HG03108 (cell line): ENCODE data around the gene RANBP3.
A peak's percentile ranks its signal among the peaks of the same experiment; 100 is the strongest.
"Not testable (repeated sequence)": the region's sequence is repeated elsewhere in the genome, so short reads cannot be mapped to it uniquely, and the experiment has no call there.

Experiments used
- ATAC-seq: cut with Tn5 transposase; IDR thresholded peaks from one replicate; pipeline ENCODE4 v1.9.1; 2021; ENCODE audit warnings: moderate library complexity; ENCODE audit not compliant: unreplicated experiment

RANBP3 gene

DNA sequence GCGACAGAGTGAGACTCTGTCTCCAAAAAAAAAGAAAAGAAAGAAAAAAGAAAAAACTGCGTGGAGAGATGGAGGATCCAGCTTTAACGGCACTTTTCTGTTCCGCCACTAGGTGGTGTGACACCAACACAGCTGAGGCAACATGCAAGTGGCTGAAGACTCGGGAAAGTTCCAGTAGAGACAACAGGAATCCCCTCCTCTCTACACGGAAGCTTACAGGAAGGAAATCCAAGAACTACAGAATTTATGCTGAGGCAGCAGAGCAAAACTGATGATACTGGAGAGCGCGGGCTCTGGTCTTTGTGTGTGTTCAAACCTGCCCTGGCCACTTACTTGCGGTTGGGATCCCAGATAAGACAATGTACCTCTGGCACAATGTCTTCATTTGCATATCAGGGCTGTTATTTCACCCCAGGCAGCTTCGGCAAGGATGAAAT lies 9.9 kb downstream of the RANBP3 start:
- ATAC-seq = no peak

DNA sequence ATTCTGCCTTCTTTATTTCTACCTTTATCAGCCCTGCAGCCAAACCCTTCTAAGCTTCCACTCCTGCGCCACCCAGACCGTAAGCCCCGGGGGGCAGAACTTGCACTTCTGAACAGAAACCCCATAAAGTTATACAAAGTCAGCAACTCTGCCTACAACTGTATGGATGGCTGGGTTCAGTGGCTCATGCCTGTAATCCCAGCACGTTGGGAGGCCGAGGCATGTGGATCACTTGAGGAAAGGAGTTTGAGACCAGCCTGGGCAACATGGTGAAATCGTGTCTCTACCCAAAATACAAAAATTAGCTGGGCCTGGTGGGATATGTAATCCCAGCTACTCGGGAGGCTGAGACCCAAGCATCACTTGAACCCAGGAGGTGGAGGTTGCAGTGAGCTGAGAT lies 10.4 kb downstream of the RANBP3 start:
- ATAC-seq = no peak

- no peak for ATAC-seq
These were observed 11.0 kb downstream of the RANBP3 start for GRCh38 chr19:5966941-5967340.

DNA sequence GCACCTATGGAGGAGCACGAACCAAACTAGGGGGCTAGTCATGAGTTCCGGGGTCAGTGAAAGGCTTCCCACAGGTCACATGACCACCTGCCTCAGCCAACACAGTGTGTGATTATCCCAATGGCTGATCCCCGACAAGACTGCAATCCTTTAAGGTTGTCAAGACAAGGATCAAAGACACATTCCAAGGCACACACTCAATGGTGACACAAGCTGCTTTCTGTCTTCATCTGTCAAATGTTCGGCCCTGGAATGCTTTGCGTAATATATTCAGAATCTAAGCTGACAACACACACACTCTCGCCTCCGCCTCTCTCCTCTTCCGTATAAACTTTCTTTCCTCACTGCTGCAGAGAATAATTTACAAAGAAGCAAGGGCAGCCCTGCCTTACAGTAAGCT lies 11.7 kb downstream of the RANBP3 start:
- no peak for ATAC-seq

DNA sequence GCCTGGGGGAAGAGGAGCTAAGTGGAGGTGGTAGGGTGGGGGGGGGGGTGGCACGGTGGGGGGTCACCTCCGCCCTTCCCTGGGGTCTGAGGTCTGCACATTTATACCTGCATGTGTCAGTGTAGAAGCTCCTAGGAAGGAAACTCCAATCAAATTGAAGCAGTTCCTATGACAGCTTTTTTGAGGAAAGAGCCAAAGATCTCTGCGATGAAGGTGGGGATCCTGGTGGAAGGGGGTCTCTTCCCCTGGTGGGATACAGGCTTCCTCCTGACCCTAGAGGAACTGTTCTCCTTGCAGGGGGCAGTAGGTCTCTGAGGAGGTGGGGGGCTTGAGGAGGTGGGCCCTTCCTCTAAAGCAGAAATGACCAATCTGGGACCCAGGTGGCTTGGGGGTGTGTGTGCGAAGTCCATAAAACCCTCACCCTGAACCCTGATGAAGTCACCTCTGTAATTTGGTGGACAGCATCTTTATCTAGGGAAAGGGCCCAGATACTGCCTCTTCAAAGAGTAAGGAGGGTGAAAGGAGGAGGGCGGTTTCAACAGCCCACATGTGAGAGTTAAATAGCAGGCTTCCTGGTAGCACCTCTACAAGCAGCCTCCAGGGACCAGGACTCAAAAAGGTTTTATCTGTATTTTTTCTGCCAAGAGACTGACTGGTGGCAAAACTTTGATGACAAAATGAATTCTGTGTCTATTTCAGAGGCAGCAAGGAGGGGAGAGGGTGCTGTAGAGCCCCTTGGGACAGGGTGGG lies 12.9 kb downstream of the RANBP3 start:
- ATAC-seq = no peak

- no peak for ATAC-seq
These were observed 14.1 kb downstream of the RANBP3 start for GRCh38 chr19:5963855-5964254.

GRCh38 chr19:5963259-5963658 lies 14.7 kb downstream of the RANBP3 start:
- not testable (repeated sequence) for ATAC-seq

GRCh38 chr19:5961969-5962945 lies 15.7 kb downstream of the RANBP3 start:
- peak; percentile 72 for ATAC-seq

DNA sequence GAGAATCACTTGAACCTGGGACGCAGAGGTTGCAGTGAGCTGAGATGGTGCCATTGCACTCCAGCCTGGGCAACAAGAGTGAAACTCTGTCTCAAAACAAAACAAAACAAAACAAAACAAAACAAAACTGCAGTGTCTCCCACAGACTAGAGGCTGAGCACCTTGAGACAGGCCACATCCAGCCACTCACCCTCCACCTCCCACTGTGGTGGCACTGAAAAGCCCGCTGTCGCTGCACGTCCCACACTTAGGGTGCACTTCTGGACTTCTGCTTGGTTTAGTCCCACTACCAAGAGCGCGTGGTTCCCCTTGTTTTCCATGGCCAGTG lies 16.3 kb downstream of the RANBP3 start:
- ATAC-seq = not testable (repeated sequence)

DNA sequence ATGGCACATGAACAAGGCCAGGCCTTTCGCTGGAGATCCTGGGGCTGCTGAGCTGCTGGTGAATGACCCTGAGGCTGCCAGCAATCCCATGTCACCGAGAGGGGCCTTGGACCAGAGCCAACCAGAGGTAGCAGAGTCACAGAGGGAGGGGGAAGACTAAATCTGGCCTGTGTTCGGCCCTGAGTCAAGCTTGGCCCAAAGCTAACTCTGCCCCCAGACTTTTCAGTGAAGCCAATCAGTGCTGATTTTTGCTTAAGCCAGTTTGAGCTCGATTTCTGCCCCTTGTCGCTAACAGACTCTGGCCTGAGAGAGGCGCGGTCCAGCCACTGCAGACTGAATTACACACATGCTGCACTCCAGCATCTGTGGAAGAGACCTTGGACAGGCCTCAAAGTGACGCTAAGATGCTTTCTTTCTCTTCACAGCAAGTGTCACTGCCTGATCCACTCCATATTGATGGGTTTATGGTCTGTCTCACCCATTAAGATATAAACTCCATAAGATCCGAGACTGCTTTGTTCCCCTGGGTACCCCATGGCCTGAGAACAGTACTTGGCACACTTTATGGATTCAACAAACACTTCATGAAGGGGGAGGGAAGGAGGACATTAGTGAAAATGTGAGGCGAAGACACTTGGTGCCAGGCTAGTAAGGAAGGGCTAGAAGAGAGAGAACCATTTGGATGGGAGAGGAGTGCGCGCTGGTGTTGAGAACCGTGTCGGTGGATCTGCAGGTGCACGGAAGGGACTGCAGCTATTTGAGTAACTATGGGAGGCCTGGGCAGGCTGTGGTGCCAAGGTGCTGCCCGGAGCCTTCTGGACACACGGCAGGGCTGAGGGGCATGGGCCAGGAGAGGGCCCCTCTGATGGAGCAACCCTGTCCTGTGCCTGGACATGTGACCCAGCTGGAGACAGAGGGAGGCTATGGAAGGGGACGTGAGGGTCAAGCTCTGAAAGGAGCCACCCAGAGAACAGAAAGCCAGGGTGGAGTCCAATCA lies 17.6 kb downstream of the RANBP3 start:
- no peak for ATAC-seq

GRCh38 chr19:5959260-5960004 lies 18.5 kb downstream of the RANBP3 start:
- ATAC-seq = no peak

- no peak for ATAC-seq
These were observed 19.2 kb downstream of the RANBP3 start for GRCh38 chr19:5958851-5959122.

DNA sequence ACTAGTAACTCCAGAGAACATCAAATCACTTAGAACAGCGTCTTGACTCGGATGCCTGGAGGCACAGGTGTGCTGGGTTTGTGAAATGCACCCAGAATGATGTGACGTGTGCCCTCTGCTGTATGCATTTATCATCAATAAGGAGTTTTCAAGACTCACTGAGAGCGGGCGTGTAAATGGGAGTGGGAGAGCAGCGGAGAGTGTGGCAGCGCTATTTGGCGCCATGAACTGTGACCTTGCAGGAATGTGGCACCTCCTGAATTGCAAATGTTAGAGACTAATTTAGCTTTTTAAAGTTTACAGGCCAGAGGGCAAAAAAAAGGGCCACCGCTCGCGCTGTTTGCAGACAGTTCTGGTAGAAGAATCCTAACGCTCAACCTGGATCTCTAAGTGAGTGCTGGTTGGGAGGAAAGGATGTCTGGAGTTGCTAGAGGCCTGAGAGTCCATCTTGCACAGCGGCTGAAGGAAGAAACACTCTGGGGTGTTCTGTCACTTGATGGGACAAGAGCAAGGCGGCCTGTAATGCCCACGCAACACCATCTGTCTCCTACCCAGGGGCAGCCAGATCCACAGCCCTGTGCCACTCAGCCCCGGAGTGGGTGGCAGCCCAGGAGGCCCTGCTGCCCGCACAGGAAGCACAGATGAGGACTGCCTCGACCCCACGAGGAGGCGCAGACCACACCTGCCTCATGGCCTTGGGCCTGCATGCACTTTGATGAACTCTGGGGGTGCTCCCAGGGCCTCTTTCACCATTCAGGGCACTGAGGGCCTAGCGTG lies 19.7 kb downstream of the RANBP3 start:
- ATAC-seq = no peak

DNA sequence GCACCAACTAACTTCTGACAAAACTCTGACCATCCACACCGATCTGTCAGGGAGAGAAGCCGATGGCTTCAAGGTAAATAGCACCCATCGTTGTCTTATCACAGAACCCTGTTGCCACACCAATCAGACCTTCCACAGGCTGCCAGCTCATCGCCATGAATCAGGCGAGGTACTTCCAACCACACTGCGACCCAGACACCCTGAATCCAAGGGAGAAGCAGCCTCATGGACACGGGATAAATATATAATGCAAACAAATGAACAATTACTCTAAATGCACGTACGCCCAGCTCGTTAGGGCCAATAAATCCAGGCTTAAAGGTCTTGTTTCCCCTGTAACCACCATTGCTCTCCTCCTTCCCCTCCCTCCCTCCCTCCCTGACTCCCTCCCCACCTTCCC lies 20.8 kb downstream of the RANBP3 start:
- no peak for ATAC-seq

GRCh38 chr19:5956728-5957127 lies 21.2 kb downstream of the RANBP3 start:
- no peak for ATAC-seq

- no peak for ATAC-seq
These were observed 21.6 kb downstream of the RANBP3 start for GRCh38 chr19:5956323-5956722.

DNA sequence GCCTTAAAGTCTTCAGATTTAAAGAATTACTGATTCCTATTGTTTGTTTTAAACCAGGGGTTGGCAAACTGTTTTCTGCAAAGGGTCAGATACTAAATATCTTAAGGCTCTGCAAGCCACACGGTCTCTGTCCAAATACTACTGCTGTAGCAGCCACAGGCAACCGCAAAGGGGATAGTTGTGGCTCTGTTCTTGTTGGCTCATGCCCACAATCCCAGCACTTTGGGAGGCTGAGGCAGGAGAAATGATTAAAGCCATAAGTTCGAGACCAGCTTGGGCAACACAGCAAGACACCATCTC lies 22.4 kb downstream of the RANBP3 start:
- ATAC-seq = no peak

DNA sequence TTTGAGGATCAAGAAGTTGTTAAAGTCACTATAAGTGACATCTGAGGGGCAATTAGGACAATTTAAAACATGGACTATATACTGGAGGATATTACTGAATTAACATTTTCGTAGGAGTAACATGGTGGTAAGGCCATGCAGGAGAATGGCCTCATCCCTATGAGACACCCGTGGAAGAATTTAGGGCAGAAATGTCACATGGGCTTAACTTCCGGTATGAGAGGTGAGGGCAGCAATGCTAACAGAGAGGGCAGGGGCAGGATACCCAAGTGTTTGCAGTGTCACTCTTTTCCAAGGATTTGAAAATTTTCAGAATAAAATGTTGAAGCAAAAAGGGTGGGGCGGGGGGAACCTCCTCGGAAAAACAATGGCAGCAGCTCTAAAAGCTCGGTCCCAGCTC lies 23.6 kb downstream of the RANBP3 start:
- no peak for ATAC-seq

GRCh38 chr19:5953680-5954213 lies 24.2 kb downstream of the RANBP3 start:
- no peak for ATAC-seq
